Psoas muscle (tissue), 8 donors: ENCODE results near the gene VPS4B. TPM values are rescaled to one million over a fixed set of nuclear protein-coding genes. Genes with fewer than 3 reads are reported as not detected.
"Not testable (repeated sequence)": the region's sequence is repeated elsewhere in the genome, so short reads cannot be mapped to it uniquely, and the experiment has no call there.

Source experiments
- ATAC-seq, 4 donors: fragments of 200-7000 bp; cut with Tn5 transposase; one replicate each; pipeline ENCODE4 v1.9.1; 2020; ENCODE audit warnings: moderate library complexity in 3 of 4, mild to moderate bottlenecking in 2 of 4
- DNase-seq, 2 donors: peaks; one replicate each; pipeline ENCODE4 v3.0.0-alpha.2; 2020
- H3K27ac ChIP-seq: fragments of 200-600 bp; one replicate; pipeline ENCODE4 v1.8.0; 2022
- H3K27me3 ChIP-seq, 3 donors: fragments of 200-600 bp in 1 of 3; one replicate each; pipeline versions ENCODE4 v1.6.1 to v1.8.0; 2013 to 2022; ENCODE audit warnings: low read length in 2 of 3, mild to moderate bottlenecking in 2 of 3, moderate library complexity in 1 of 3; ENCODE audit not compliant: insufficient read depth in 3 of 3
- H3K36me3 ChIP-seq, 2 donors: fragments of 200-600 bp in 1 of 2; one replicate each; pipeline versions ENCODE4 v1.6.1 to v1.8.0; 2013 to 2022; ENCODE audit warnings: low read depth in 1 of 2, mild to moderate bottlenecking in 1 of 2, moderate library complexity in 1 of 2; ENCODE audit not compliant: insufficient read depth in 1 of 2
- H3K4me1 ChIP-seq: fragments of 200-600 bp; one replicate; pipeline ENCODE4 v1.8.0; 2022
- H3K4me3 ChIP-seq: fragments of 200-600 bp; one replicate; pipeline ENCODE4 v1.8.0; 2022; ENCODE audit warnings: mild to moderate bottlenecking
- H3K9me3 ChIP-seq: fragments of 200-600 bp; one replicate; pipeline ENCODE4 v1.8.0; 2022
- WGBS, 3 donors: extraction: QIAGEN DNeasy Blood & Tissue Kit; methylation state at CpG; one replicate each; pipeline versions ENCODE4 v1.1.6 to v1.1.7; 2013; 5-methylcytosine and 5-hydroxymethylcytosine counted together
- intact Hi-C, 2 donors: fragments of 100-400 bp; cut with DNase I; formaldehyde crosslinking; loops; one replicate each; pipeline versions ENCODE4 v1.11.0 to v1.14.2; 2022
- polyA plus RNA-seq, 3 donors: library from polyadenylated mRNA; stranded (reverse); fragments of 200-250 nt; gene quantifications; one replicate each; pipeline ENCODE4 v1.2.3, GENCODE V29; 2013
- total RNA-seq, 4 donors: library from RNA; stranded (reverse); fragmentation: NEBNext Ultra II Directional in 2 of 4; extraction: Animal tissue kit (Norgen Biotek cat#: 25700) in 2 of 4; gene quantifications; one replicate each; pipeline versions ENCODE4 v1.2.1 to v1.2.4, GENCODE V29; 2021 to 2023
- TF ChIP-seq, protein P1 (sequence below): fragments of 200-600 bp; IDR thresholded peaks from one replicate; pipeline ENCODE4 v1.8.0; 2022; ENCODE audit warnings: antibody characterized with exemption
- donor health status: healthy with polysubstance abuse.
- donor health status: DM: no; HTN: no; CAD: no; lungs with moderate emphysema.
- donor health status: Bipolar disorder and iron deficiency.
- donor health status: healthy.
- donor health status: DM: yes; HTN: yes; CAD: no.
- donor health status: DM: no; HTN: no; CAD: no.
- donor health status: DM: no; HTN: no; CAD: no.
- donor health status: DM: yes; HTN: yes; CAD: no.

The VPS4B gene
- total and polyA plus RNA-seq, 7 donors: 8.4 to 24.8 (median 17.9) TPM

DNA sequence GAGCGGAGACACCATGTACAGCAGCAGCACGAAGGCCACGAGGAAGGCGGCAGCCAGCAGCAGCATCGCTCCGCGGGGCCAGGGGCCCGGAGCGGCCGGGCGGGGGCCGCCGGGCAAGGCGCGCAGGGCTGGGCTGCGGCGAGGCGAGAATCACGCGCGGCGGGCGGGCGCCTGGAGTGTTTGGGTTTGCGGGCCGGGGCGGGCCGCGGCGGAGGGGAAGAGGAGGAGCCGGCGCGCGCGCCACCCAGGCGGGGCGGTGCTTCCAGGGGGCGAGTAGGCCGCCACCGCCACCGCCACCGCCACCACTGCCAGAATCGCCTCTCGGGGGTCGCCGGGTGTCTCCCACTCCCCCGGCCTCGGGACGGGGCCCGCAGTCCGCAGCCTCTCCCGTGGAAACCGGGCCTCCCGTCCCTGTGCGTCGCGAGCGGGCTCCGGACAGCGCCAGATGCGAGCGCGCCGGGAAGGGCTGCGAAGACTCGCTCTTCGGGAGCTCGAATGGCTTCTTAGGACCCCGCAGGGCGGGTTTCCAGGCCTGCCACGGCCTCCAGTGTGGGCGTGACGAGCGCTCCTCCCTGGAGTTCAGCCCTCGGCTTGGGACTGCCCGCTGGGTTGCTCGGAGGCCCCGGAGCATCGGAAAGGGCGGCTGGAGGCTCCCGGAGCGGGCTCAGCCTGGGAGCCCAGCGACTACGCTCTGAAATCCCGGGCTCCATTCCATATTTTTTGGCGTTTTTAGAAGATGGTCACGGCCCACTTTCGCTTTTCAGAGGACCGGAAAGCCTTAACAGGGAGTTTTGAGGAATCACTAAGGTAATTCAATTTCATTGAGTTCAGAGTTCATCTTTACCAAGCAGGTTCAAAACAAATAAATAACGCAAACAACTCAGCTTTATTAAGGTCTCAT lies 55.0 kb downstream of the VPS4B start, which contains the start of gene KDSR:
Gene KDSR, minus strand, starts transcription at position 154 of the 901 bp plus-strand sequence. Its CDS starts 88 bp downstream, at position 66.
- 0 to 1% (median 0%) methylated on average over 55 to 90 of the region's 90 CpGs for WGBS, 3 donors
- ATAC-seq (peak; percentile 91 to 94 (median 92)), DNase-seq (peak; percentile 95 to 98)
- no peaks in the 10 kb centered on the region for H3K9me3 ChIP-seq
- H3K4me1 ChIP-seq: peaks cover 25% of the 10 kb centered on the region
- H3K27ac ChIP-seq: peak within 1 kb of the TSS; percentile 90
- intact Hi-C loops: loop anchor here (2.0 kb wide), 1 partner anchor 55 kb away; the partner anchor contains the start of gene VPS4B (in 2 of the 2)
- TF ChIP-seq, protein P1, sequence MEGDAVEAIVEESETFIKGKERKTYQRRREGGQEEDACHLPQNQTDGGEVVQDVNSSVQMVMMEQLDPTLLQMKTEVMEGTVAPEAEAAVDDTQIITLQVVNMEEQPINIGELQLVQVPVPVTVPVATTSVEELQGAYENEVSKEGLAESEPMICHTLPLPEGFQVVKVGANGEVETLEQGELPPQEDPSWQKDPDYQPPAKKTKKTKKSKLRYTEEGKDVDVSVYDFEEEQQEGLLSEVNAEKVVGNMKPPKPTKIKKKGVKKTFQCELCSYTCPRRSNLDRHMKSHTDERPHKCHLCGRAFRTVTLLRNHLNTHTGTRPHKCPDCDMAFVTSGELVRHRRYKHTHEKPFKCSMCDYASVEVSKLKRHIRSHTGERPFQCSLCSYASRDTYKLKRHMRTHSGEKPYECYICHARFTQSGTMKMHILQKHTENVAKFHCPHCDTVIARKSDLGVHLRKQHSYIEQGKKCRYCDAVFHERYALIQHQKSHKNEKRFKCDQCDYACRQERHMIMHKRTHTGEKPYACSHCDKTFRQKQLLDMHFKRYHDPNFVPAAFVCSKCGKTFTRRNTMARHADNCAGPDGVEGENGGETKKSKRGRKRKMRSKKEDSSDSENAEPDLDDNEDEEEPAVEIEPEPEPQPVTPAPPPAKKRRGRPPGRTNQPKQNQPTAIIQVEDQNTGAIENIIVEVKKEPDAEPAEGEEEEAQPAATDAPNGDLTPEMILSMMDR: no peak
- peak within 1 kb of the TSS; percentile 70 for H3K4me3 ChIP-seq
- peaks cover 3 to 11% of the 10 kb centered on the region in 2 donors for H3K36me3 ChIP-seq
- no peaks in the 10 kb centered on the region for H3K27me3 ChIP-seq

DNA sequence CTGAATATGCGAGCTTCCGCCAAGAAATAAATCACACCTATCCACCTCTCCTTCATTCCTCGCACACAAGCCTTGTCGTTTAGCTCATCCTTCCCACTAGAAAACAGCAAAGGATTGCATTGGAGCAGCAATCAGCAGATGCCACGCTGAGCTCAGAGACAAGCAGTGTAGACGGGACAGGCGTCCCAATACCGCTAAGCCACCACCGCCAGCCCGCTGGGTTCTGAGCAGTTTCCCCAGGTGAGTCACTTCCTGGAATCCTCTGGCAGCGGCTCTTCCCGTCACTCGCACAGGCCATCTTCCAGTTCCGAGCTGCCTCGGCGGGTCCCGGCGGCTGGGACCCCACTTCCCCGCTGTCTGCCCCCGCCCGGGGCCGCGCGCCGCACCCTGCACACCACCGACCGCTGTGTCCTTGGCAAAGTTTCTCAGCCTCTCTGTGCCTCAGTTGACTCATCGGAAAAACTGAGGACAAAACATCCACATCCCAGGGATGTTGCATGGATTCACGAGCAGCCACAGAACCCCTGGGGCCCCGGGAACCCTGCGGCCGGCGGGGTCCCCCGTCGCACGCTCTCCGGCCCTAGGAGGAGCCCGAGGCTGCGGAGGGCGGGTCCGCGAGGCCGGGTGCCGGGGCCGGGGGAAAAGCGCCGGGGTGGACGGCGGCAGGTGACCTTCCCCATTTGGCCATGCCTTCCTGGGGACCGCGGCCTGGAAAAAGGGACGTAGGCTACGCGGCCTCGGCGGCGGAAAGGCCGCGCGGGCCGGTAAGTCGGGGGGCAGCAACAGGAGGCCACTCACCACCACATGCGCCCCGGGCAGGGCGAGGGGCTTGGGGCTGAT lies 55.8 kb downstream of the VPS4B start:
- ATAC-seq: peak; percentile 69 to 77 (median 74)
- H3K4me3 ChIP-seq: peak overlapping the region; percentile 70
- intact Hi-C loops: loop anchor here (2.0 kb wide), 1 partner anchor 56 kb away; the partner anchor contains the start of gene VPS4B (in 2 of the 2)

DNA sequence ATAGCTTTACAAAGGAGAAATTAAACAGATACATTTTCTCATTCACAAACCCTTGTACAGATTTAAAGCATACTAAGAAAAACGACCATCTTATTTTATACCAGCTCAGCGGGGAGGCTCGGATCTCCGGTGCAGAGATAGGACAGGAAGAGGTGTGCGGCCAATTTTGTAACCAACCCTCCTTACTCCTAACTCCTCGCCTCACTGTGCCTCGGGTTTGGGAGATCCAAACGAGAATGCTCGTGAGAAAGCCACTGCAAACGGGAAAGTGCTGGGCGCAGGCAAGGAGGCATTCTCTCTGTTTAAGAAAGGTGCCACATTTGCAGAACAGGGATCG lies 56.4 kb downstream of the VPS4B start:
- DNase-seq (no peak), ATAC-seq (no peak)
- intact Hi-C loops: loop anchor here (2.0 kb wide), 1 partner anchor 57 kb away; the partner anchor contains the start of gene VPS4B (in 2 of the 2)
- H3K27me3 ChIP-seq: no peaks in the 10 kb centered on the region
- H3K4me1 ChIP-seq: peaks cover 25% of the 10 kb centered on the region
- 2 to 4% (median 3%) methylated on average over 12 of the region's 12 CpGs for WGBS, 3 donors
- no peaks in the 10 kb centered on the region for H3K9me3 ChIP-seq
- H3K4me3 ChIP-seq: peak overlapping the region; percentile 70
- TF ChIP-seq, protein P1: no peak
- peak overlapping the region; percentile 90 for H3K27ac ChIP-seq
- H3K36me3 ChIP-seq: peaks cover 5 to 25% of the 10 kb centered on the region in 2 donors

More for the DNA sequence above, 55.8 kb downstream of the VPS4B start:
- DNase-seq: peak; percentile 68 to 82
- H3K4me1 ChIP-seq: peaks cover 25% of the 10 kb centered on the region
- H3K36me3 ChIP-seq: peaks cover 5 to 19% of the 10 kb centered on the region in 2 donors
- WGBS, 3 donors: 0 to 1% (median 1%) methylated on average over 55 to 65 of the region's 65 CpGs
- TF ChIP-seq, protein P1: no peak
- no peaks in the 10 kb centered on the region for H3K9me3 ChIP-seq
- H3K27me3 ChIP-seq: no peaks in the 10 kb centered on the region
- H3K27ac ChIP-seq: peak overlapping the region; percentile 90

DNA sequence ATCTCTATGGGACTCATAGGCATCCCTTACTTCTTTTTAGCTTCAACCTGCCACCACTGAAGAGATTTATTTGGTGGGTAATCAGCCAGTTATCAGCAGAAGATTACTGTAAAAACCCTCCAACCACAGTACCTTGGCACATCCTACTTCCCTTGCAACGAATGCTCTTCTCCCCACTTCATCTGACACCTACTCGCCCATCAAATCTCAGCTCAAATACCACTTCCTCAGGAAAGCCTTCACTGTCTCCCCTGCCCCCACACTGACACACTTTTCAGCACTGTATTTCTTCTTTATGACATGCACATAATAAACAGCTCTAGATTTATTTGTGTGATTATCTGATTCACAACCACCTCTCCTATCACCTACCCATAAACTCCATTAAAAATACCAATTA lies 58.3 kb downstream of the VPS4B start:
- no peak for DNase-seq
- no peak for ATAC-seq
- Histone ChIP-seq H3K4me3 (no peak overlapping the region), H3K27ac (peak overlapping the region; percentile 3), H3K4me1 (peaks cover 25% of the 10 kb centered on the region), H3K9me3 (no peaks in the 10 kb centered on the region), H3K36me3 (peaks cover 5 to 43% of the 10 kb centered on the region in 2 donors), H3K27me3 (no peaks in the 10 kb centered on the region)
- intact Hi-C loops: loop anchor here in 1 of 2 donors (5.0 kb wide), 1 partner anchor 48 kb away; no protein-coding TSS in a partner anchor
- 69 to 87% (median 77%) methylated on average over 2 of the region's 2 CpGs for WGBS, 3 donors
- TF ChIP-seq, protein P1: no peak

DNA sequence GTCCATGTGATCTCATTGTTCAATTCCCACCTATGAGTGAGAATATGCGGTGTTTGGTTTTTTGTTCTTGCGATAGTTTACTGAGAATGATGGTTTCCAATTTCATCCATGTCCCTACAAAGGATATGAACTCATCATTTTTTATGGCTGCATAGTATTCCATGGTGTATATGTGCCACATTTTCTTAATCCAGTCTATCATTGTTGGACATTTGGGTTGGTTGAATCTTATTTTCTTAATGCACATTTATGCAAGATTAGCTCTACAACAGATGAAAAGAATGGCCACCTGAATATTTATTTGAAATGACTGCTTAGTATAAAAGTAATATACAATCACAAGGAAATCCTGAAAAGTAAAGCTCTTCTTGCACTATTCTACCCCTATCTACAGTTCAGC lies 58.9 kb downstream of the VPS4B start:
- not testable (repeated sequence) for DNase-seq, H3K27me3 ChIP-seq, ATAC-seq, H3K27ac ChIP-seq, H3K9me3 ChIP-seq, H3K4me3 ChIP-seq
- Histone ChIP-seq H3K36me3 (peaks cover 5 to 48% of the 10 kb centered on the region in 2 donors), H3K4me1 (peaks cover 23% of the 10 kb centered on the region)
- WGBS, 3 donors: no CpG with 5 or more reads among the region's 2 CpGs
- intact Hi-C loops: loop anchor here in 1 of 2 donors (5.0 kb wide), 1 partner anchor 49 kb away; no protein-coding TSS in a partner anchor
